ENCODE data around the gene CLECL1. TPM values are rescaled to one million over a fixed set of nuclear protein-coding genes. Genes with fewer than 3 reads are reported as not detected.
"Not testable (repeated sequence)": the region's sequence is repeated elsewhere in the genome, so short reads cannot be mapped to it uniquely, and the experiment has no call there.

CLECL1 gene
- total RNA-seq, 1 donor from 2014 or later = not detected

DNA sequence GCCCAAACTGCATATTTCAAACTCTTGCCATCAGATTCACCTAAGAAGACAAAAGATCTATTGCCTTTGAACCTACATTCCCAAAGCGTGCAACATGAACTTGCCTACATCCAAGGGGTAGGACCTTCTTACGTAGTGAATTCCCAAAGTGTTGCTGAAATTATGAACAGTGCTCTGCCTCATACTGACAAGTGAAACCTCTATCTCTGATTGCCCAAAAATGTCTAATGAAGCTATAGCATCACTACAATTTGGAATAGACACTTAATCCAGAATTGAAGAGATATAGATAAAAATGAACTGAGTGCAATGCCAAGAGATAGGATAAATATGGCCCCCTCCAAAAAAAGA, 32.3 kb downstream of the CLECL1 start:
- ATAC-seq = peak; percentile 36
- intact Hi-C loops (cut with micrococcal nuclease) = no loop called here
- no peak for DNase-seq

DNA sequence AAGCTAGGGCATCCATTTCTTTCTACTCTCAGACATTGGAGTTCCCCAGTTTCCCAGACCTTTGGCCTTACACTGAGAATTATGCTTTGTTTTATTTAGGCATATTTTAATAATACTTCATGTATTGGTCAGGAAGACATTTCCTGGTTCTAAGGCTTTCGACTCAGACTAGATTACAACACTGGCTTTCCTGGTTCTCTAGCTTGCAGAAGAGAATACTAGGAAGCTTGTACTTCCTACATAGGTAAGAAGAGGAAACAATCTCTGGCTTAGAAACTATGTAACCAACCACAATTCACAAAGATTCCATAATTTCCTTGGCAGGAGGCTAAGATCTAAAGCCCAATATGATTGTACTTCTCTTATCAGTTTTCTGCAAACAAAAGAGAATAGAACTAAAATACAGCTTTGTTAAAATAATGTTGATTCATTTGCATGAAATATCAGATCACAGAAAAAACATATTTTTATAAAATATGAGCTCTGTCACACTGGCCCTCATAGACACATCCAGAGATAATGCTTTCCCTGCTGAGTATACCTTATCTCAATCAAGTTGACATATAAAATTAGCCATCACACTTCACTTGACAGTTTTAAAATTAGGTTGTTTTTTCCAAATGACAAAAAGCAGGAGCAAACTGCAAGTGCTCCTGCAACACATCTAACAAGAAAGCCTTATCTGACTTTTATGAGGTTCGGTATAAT, 32.8 kb downstream of the CLECL1 start:
- intact Hi-C loops (cut with micrococcal nuclease) = no loop called here
- ATAC-seq = peak; percentile 72

GRCh38 chr12:9699269-9699897, 33.5 kb downstream of the CLECL1 start:
- peak; percentile 72 for ATAC-seq
- intact Hi-C loops (cut with micrococcal nuclease) = no loop called here
- DNase-seq = no peak

More for the DNA sequence above, 32.8 kb downstream of the CLECL1 start:
- DNase-seq = no peak

- DNase-seq = no peak
- intact Hi-C loops (cut with micrococcal nuclease) = no loop called here
- ATAC-seq = no peak
Observed at GRCh38 chr12:9698681-9699080, 34.2 kb downstream of the CLECL1 start.

DNA sequence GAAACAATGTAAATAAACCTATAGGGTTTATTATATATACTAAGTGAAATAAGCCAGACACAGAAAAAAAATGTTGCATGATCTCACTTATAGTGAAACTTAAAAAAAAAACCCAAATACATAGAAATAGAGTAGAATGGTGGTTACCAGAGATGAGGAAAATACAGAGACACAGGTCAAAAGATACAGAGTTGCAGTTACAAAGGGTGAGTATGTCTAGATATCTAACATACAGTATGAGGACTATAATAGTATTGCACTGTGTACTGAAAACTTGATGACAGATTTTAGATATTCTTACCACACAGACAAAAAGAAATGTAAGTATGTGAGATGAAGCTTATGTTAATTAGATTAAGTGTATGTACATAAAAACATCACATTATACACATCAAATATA, 35.3 kb downstream of the CLECL1 start:
- ATAC-seq (no peak), DNase-seq (no peak)
- intact Hi-C loops (cut with micrococcal nuclease) = no loop called here

- DNase-seq; intact Hi-C loops (cut with micrococcal nuclease); ATAC-seq: not testable (repeated sequence)
Observed at GRCh38 chr12:9695661-9696060, 37.2 kb downstream of the CLECL1 start.

DNA sequence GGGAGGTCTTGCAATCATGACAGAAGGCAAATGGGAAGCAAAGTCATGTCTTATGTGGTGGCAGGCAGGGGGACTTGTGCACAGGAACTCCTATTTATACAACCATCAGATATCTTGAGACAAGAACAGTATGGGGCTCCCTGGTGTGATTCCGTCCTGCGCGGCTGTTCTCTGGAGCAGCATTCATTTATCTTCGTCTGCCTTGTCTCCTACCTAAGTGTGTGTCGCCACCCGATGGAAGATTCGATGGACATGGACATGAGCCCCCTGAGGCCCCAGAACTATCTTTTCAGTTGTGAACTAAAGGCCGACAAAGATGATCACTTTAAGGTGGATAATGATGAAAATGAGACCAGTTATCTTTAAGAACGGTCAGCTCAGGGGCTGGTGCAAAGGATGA, 37.7 kb downstream of the CLECL1 start:
- DNase-seq; intact Hi-C loops (cut with micrococcal nuclease); ATAC-seq: not testable (repeated sequence)

DNA sequence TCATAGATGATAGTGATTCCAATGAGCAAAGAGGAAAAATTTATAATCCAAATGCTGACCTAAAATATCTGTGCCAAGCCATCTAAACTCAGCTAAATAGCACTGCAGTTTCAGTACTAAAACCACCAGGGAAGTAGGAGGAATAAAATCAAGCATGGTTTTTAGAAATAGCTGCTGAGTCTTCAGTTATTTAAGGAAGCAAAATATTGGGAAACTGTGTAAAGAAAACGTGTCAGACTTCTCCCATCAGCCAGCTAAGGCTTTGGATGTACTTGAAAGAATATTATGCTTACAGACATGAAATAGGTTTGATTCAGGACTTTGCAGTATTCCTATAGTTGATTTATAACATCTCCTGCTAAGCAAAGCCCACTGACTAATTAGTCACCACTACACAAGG, 38.7 kb downstream of the CLECL1 start:
- DNase-seq (no peak), ATAC-seq (no peak)
- intact Hi-C loops (cut with micrococcal nuclease) = no loop called here

- no peak for ATAC-seq
- no peak for DNase-seq
- intact Hi-C loops (cut with micrococcal nuclease) = no loop called here
Observed at GRCh38 chr12:9692909-9693308, 40.0 kb downstream of the CLECL1 start.

- ATAC-seq (no peak), DNase-seq (no peak)
- intact Hi-C loops (cut with micrococcal nuclease) = no loop called here
Observed at GRCh38 chr12:9687228-9687627, 45.7 kb downstream of the CLECL1 start.

GRCh38 chr12:9685915-9686314, 47.0 kb downstream of the CLECL1 start:
- intact Hi-C loops (cut with micrococcal nuclease) = no loop called here
- DNase-seq (no peak), ATAC-seq (no peak)

DNA sequence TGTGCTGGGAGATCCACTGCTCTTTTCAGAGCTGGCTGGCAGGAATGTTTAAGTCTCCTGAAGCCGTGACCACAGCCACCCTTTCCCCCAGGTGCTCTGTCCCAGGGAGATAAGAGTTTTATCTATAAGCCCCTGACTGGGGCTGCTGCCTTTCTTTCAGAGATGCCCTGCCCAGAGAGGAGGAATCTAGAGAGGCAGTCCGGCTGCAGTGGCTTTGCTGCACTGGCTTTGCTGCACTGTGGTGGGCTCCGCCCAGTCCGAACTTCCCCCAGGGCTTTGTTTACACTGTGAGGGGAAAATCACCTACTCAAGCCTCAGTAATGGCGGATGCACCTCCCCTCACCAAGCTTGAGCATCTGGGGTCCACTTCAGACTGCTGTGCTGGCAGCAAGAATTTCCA, 47.5 kb downstream of the CLECL1 start:
- not testable (repeated sequence) for ATAC-seq, DNase-seq

GRCh38 chr12:9682949-9683348, 49.9 kb downstream of the CLECL1 start:
- intact Hi-C loops (cut with micrococcal nuclease) = not testable (repeated sequence)

More for the DNA sequence above, 47.5 kb downstream of the CLECL1 start:
- intact Hi-C loops (cut with micrococcal nuclease) = not testable (repeated sequence)

GRCh38 chr12:9682508-9682907, 50.4 kb downstream of the CLECL1 start:
- DNase-seq; ATAC-seq; intact Hi-C loops (cut with micrococcal nuclease): not testable (repeated sequence)

More at GRCh38 chr12:9682949-9683348, 49.9 kb downstream of the CLECL1 start:
- not testable (repeated sequence) for DNase-seq, ATAC-seq

- ATAC-seq (no peak), DNase-seq (no peak)
- intact Hi-C loops (cut with micrococcal nuclease) = no loop called here
Observed at GRCh38 chr12:9674226-9674590, 58.7 kb downstream of the CLECL1 start.

- ATAC-seq = peak; percentile 95
- peak; percentile 68 for DNase-seq
- intact Hi-C loops (cut with micrococcal nuclease) = no loop called here
Observed at GRCh38 chr12:9673404-9674225, 59.3 kb downstream of the CLECL1 start.
